Fibroblast of skin of right quadriceps (primary cell): ENCODE results near the gene CYP2C19.
"Not testable (repeated sequence)": the region's sequence is repeated elsewhere in the genome, so short reads cannot be mapped to it uniquely, and the experiment has no call there.

ENCODE experiments used
- DNase-seq: peaks from one replicate; pipeline ENCODE4 v3.0.0-alpha.2; 2013

CYP2C19 gene

DNA sequence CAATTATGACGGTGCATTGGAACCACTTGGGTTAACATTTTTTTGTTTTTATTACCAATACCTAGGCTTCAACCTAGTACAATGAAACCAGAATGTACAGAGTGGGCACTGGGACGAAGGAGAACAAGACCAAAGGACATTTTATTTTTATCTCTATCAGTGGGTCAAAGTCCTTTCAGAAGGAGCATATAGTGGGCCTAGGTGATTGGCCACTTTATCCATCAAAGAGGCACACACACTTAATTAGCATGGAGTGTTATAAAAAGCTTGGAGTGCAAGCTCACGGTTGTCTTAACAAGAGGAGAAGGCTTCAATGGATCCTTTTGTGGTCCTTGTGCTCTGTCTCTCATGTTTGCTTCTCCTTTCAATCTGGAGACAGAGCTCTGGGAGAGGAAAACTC is at the start of gene CYP2C19:
Gene CYP2C19, plus strand, starts transcription at position 289 of the 400 bp plus-strand sequence. Its CDS starts 25 bp downstream, at position 314.
- no peak for DNase-seq

GRCh38 chr10:94725871-94726270 is 36.6 kb upstream of the CYP2C19 start:
- DNase-seq: no peak

- DNase-seq: no peak
These were observed 27.3 kb upstream of the CYP2C19 start for GRCh38 chr10:94735197-94735596.

- DNase-seq: no peak
These were observed 23.9 kb upstream of the CYP2C19 start for GRCh38 chr10:94738588-94738987.

DNA sequence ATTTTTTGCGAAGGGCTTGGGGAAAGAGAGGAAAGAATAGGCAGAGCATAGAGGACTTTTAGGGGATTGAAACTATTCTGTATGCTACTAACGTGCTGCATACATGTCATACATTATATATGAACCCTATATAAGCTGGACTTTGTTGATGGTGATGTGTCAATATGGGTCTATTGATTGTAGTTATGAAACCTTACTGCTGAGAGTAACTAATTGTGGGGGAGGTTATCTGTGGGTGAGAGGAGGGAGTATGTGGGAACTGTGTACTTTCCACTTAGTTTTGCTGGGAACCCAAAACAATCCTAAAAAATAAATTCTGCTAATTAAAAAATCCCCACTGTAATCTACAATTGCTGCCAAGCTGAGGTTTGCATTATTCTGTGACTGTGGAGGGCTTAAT is 15.3 kb upstream of the CYP2C19 start:
- no peak for DNase-seq

DNA sequence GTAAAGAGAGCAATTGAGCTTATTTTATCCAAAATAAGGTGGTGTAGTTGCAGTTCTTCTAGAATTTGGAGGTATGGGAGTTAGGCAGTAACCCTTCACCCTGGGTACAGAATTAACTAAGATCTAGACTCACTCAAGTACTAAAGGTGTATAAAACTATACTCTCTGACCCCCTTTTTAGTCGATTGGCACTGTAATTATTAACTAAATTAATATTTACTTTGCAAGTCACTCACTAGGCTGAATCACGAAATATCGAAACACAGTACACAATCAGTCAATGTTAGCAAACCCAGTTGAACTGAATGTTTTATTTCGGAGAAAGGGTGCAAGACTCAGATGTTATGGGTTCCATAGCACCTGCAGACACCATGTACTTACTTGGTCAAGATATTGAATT is 14.6 kb upstream of the CYP2C19 start:
- no peak for DNase-seq

- DNase-seq: no peak
These were observed 4.6 kb upstream of the CYP2C19 start for GRCh38 chr10:94757916-94758315.

- no peak for DNase-seq
These were observed 1.8 kb upstream of the CYP2C19 start for GRCh38 chr10:94760586-94761178.

DNA sequence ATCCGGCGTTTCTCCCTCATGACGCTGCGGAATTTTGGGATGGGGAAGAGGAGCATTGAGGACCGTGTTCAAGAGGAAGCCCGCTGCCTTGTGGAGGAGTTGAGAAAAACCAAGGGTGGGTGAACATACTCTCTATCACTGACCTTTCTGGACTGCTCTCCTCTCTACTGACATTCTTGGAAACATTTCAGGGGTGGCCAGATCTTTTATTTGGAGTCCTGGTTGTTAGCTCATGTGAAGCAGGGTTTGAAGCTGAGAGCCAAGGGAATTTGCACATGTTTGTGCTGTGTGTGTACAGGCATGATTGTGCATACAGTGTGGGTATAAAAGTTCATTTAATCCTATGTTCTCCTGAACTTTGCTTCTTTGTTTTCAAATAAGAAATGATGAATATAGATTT is 12.9 kb downstream of the CYP2C19 start:
- not testable (repeated sequence) for DNase-seq

GRCh38 chr10:94777886-94778458 is 15.5 kb downstream of the CYP2C19 start:
- no peak for DNase-seq

GRCh38 chr10:94780844-94781243 is 18.4 kb downstream of the CYP2C19 start:
- DNase-seq: no peak

- no peak for DNase-seq
These were observed 21.8 kb downstream of the CYP2C19 start for GRCh38 chr10:94784256-94784655.

DNA sequence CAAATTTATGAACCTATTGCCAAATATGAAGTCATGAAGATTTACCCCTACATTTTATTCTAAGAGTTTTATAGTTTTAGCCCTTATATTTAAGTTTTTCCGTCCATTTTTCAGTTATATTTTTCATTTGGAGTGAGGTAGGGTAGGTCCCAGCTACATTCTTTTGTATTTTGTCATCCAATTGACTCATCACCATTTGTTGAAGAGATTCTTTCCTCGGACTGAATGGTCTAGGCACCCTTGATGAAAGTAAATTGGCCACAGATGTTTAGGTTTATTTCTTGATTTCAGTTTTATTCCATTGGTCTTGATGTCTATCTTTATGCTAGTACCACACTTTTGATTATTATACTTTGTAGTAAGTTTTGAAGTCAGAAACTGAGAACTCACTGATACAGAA is 22.7 kb downstream of the CYP2C19 start:
- DNase-seq: no peak

GRCh38 chr10:94800551-94800950 is 38.1 kb downstream of the CYP2C19 start:
- not testable (repeated sequence) for DNase-seq

DNA sequence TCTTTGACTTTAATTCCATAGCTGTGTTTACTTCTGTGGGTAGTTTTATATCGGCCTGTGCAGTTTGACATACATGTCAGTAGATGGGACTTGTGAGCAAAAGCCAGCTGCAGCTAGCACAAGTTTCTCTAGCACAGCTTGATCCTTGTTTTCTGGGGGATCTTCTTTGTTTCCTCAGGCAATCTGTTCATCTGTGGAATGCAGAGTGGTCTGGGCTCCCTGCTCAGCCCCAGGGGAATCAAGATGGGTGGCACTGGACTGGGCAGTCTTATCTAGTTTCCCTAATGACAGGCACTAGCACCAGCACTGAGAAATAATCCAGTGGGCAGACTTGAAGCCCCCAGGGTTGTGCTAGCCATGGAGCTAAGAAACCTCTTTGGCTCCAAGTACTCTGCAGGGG is 40.8 kb downstream of the CYP2C19 start:
- DNase-seq: no peak

GRCh38 chr10:94830025-94830424 is 67.5 kb downstream of the CYP2C19 start:
- DNase-seq: not testable (repeated sequence)

DNA sequence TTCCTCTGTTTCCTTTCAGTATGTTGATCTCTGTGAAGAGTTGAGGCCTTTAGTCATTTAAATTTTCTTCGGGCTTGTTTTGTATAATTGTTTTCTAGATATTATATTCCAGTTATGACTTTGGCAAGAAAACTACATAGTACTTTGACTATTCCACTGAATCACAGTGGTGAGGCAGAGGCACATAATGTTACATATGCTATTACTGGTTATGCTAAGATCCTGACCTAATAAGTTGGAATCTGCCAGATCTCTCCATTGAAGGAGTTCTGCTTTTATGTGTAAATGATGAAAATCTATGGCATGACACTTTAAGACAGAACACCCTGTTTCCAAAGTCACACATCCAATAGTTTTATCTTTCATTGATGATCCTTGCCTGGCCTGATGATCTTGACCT is 83.7 kb downstream of the CYP2C19 start:
- no peak for DNase-seq

DNA sequence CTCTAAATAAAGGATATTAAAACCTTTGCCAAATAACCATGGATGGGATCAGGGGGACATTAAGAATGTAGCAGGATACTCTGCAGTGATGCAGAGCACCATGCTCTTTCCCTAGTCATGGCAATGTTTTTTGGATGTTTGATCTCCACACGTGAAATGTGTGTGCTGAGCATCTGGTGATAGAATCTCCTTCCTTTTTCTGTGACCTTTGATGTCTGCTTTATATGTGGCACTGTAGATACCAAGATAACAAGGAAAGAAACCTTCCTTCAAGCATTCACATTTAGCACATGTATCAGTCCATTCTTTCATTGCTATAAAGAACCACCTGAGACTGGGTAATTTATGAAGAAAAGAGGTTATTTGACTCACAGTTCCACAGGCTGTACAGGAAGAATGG is 88.3 kb downstream of the CYP2C19 start:
- no peak for DNase-seq

- DNase-seq: no peak
These were observed 88.8 kb downstream of the CYP2C19 start for GRCh38 chr10:94851263-94851662.

DNA sequence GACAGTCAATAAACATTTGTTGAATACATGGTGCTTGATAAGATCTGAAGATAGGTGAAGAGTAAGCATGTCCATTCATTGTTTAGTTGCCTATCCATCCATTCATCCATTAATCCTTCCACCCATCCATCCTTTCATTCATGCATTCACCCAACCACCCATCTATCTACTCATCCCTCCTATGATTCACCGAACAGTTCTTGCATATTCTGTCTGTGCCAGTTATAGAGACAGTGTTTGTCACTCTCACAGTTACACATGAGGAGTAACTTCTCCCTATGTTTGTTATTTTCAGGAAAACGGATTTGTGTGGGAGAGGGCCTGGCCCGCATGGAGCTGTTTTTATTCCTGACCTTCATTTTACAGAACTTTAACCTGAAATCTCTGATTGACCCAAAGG is 90.0 kb downstream of the CYP2C19 start:
- no peak for DNase-seq

DNA sequence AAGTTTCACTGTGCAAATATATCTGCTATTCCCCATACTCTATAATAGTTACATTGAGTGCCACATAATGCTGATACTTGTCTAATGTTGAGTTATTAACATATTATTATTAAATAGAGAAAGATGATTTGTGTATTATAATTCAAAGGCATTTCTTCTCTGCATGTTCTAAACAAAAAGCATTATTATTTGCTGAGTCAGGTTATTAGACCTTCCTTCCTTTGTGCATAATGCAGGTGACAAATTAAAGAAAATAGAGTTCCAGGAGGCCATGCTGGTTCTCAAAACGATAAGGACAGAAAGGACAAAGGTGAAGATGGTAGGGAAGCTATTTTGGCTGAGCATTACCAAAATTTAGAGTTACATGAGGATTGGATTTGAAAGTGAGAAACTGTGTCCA is 90.6 kb downstream of the CYP2C19 start:
- no peak for DNase-seq

DNA sequence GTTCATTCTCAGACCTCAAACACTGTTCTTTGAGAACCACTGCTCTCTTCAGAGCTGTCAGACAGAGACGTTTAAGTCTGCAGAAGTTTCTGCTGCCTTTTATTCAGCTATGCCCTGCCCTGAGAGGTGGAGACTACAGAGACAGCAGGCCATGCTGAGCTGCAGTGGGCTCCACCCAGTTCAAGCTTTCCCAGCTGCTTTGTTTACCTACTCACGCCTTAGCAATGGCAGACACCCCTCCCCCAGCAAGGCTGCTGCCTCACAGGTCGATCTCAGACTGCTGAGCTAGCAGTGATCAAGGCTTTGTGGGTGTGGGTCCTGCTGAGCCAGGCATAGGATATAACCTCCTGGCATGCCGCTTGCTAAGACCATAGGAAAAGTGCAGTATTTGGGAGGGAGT is 95.5 kb downstream of the CYP2C19 start:
- DNase-seq: no peak

GRCh38 chr10:94859086-94859485 is 96.6 kb downstream of the CYP2C19 start:
- no peak for DNase-seq

DNA sequence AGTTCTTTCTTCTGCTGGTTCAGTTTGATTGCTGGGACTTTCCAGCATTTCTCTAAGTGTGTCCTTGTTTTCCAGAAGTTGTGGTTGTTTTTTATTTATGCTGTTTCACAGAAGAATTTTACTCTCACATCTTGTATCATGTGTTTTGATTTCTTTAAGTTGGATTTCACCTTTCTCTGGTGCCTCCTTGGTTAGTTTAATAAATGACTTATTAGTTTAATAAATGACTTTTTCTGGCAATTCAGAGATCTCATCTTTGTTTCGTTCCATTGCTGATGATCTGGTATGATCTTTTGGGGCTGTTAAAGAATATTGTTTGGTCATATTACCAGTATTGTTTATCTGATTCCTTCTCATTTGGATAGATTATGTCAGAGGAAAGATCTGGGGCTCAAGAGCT is 116.2 kb downstream of the CYP2C19 start:
- no peak for DNase-seq

GRCh38 chr10:94879214-94879613 is 116.7 kb downstream of the CYP2C19 start:
- DNase-seq: no peak
